K562 (cell line): ENCODE measurements around the gene GCHFR. TPM values are rescaled to one million over a fixed set of nuclear protein-coding genes. Genes with fewer than 3 reads are reported as not detected.

Source experiments
- ATAC-seq: fragments of 200-7000 bp; cut with Tn5 transposase; 3 replicates; pipeline ENCODE4 v1.9.1; 2020; ENCODE audit warnings: moderate library complexity
- BruUV-seq: library from RNA; stranded (reverse); fragments of 400-500 nt; replicated peaks from 2 replicates; lab custom pipeline; 2021; lab: Mats Ljungman, UMichigan
- CTCF ChIA-PET: fragments of 300-600 bp; formaldehyde crosslinking; extraction: SDS; loops from one replicate; lab custom pipeline; 2021; ENCODE audit warnings: low intra/inter-chr PET ratio; lab: Yijun Ruan, JAX
- POLR2A ChIA-PET: fragments of 300-600, 350-650 bp; sonication (Branson Sonifier 250); formaldehyde crosslinking; extraction: SDS; loops from one replicate; lab custom pipeline; 2021; ENCODE audit warnings: antibody characterized with exemption, inconsistent platforms; lab: Yijun Ruan, JAX
- DNase-seq, 4 experiments: peaks; one replicate each; pipeline versions ENCODE4 v3.0.0 to v3.0.0-alpha.2; 2011 to 2018; ENCODE audit warnings: low spot score in 3 of 4, mixed read lengths in 3 of 4; ENCODE audit errors: extremely low read depth in 1 of 4
- FAIRE-seq: peaks from 2 replicates; lab custom pipeline; 2011; peaks lifted over from hg19 to GRCh38; lab: Jason Lieb, UNC
- H2AFZ ChIP-seq: 2 replicates; pipeline ENCODE4 v1.6.0; 2011; ENCODE audit warnings: low read depth, low read length, control low read depth, inconsistent platforms
- H3K27ac ChIP-seq: fragments of 200-600 bp; 3 replicates; pipeline ENCODE4 v1.8.0; 2011; ENCODE audit warnings: low read depth, mild to moderate bottlenecking, control low read depth, inconsistent platforms, low read length, moderate library complexity, mixed read lengths; ENCODE audit errors: extremely low read depth
- H3K27me3 ChIP-seq, 2 experiments: fragments of 300-600 bp in 1 of 2; 2 replicates in 1 of 2; 3 replicates in 1 of 2; pipeline versions ENCODE4 v1.6.0 to v1.8.0; 2011; ENCODE audit warnings: inconsistent platforms in 2 of 2, low read length in 2 of 2, mild to moderate bottlenecking in 1 of 2, mixed read lengths in 1 of 2, moderate library complexity in 1 of 2; ENCODE audit not compliant: control insufficient read depth in 2 of 2, insufficient read depth in 2 of 2
- H3K36me3 ChIP-seq: fragments of 300-600 bp; 3 replicates; pipeline ENCODE4 v1.8.0; 2011; ENCODE audit warnings: mild to moderate bottlenecking, low read length, inconsistent platforms; ENCODE audit not compliant: control insufficient read depth, insufficient read depth
- H3K4me1 ChIP-seq, 2 experiments: fragments of 200-600 bp in 1 of 2; replicated peaks in 1 of 2; 2 replicates in 1 of 2; 3 replicates in 1 of 2; pipeline versions ENCODE4 v1.5.1 to v1.8.0; 2011; ENCODE audit warnings: inconsistent platforms in 2 of 2, low read length in 2 of 2, mild to moderate bottlenecking in 1 of 2, mixed read lengths in 1 of 2, moderate library complexity in 1 of 2; ENCODE audit not compliant: control insufficient read depth in 2 of 2, insufficient read depth in 2 of 2
- H3K4me2 ChIP-seq: 2 replicates; pipeline ENCODE4 v1.6.1; 2011; ENCODE audit warnings: low read length, control low read depth, inconsistent platforms, mixed read lengths; ENCODE audit not compliant: insufficient read depth
- H3K4me3 ChIP-seq: fragments of 200-600 bp; sonication (generic), shearing (Covaris generic); 2 replicates; pipeline ENCODE4 v1.5.1; 2016; ENCODE audit warnings: control low read depth, inconsistent platforms
- H3K79me2 ChIP-seq: fragments of 200-600 bp; 3 replicates; pipeline ENCODE4 v1.8.0; 2011; ENCODE audit warnings: low read length, inconsistent platforms; ENCODE audit not compliant: control insufficient read depth, insufficient read depth
- H3K9ac ChIP-seq, 2 experiments: 2 replicates each; pipeline versions ENCODE4 v1.6.0 to v1.6.1; 2011; ENCODE audit warnings: low read depth in 2 of 2, low read length in 2 of 2, control low read depth in 1 of 2, inconsistent platforms in 1 of 2, mild to moderate bottlenecking in 1 of 2, mixed read lengths in 1 of 2; ENCODE audit not compliant: insufficient read depth in 1 of 2
- H3K9me1 ChIP-seq: one replicate; pipeline ENCODE4 v1.6.0; 2011; ENCODE audit warnings: inconsistent platforms, mild to moderate bottlenecking, low read length, moderate library complexity; ENCODE audit not compliant: control insufficient read depth, insufficient read depth
- H3K9me3 ChIP-seq: replicated peaks from 2 replicates; pipeline ENCODE4 v1.5.1; 2011; ENCODE audit warnings: low read depth, low read length, inconsistent platforms; ENCODE audit not compliant: control insufficient read depth, insufficient read depth
- H4K20me1 ChIP-seq: replicated peaks from 2 replicates; pipeline ENCODE4 v1.6.1; 2011; ENCODE audit warnings: low read length, inconsistent platforms, mixed read lengths; ENCODE audit not compliant: control insufficient read depth, insufficient read depth
- C11orf30 ChIP-seq: fragments of 450-650 bp; IDR thresholded peaks from 2 replicates; pipeline ENCODE4 v1.6.1; 2016; ENCODE audit warnings: low read depth, mild to moderate bottlenecking
- CXXC5 ChIP-seq: fragments of 250-450 bp; sonication (Bioruptor Pico); IDR thresholded peaks from 2 replicates; pipeline ENCODE4 v1.8.0; 2022; ENCODE audit warnings: inconsistent platforms, mild to moderate bottlenecking, moderate library complexity
- NFE2L1 ChIP-seq: fragments of 450-650 bp; IDR thresholded peaks from 2 replicates; pipeline ENCODE4 v1.6.1; 2016; ENCODE audit warnings: missing genetic modification characterization, low read depth, mild to moderate bottlenecking, missing compliant biosample characterization, moderate library complexity, borderline replicate concordance
- SP1 ChIP-seq: sonication (generic); formaldehyde crosslinking; IDR thresholded peaks from 2 replicates; pipeline ENCODE4 v1.8.1; 2022; ENCODE audit warnings: mild to moderate bottlenecking, missing genetic modification reagents
- ZNF121 ChIP-seq: sonication (generic); formaldehyde crosslinking; conservative IDR thresholded peaks from 2 replicates; pipeline ENCODE4 v1.8.0; 2022; ENCODE audit warnings: missing genetic modification reagents
- ZNF316 ChIP-seq: fragments of 450-650 bp; IDR thresholded peaks from 2 replicates; pipeline ENCODE4 v1.6.1; 2016
- WGBS: fragments of 100-300 bp; shearing (Covaris generic); methylation state at CpG from one replicate; pipeline ENCODE4 v1.1.6; 2016; ENCODE audit warnings: low coverage, mixed read lengths; ENCODE audit not compliant: insufficient coverage; ENCODE audit errors: missing lambda C conversion rate; 5-methylcytosine and 5-hydroxymethylcytosine counted together
- in situ Hi-C: fragments of 300-500 bp; cut with MboI; formaldehyde crosslinking; loops from 4 replicates; pipeline ENCODE4 v1.15.0; 2018; ENCODE audit warnings: inconsistent platforms, mixed read lengths
- intact Hi-C: fragments of 100-400 bp; cut with micrococcal nuclease; formaldehyde crosslinking; loops from 2 replicates; pipeline ENCODE4 v1.14.2; 2022
- polyA plus RNA-seq, 8 experiments: library from polyadenylated mRNA; depleted of rRNA in 4 of 8; stranded (reverse) in 5 of 8; unstranded in 3 of 8; fragments of >200 nt; fragmentation: Nextera tagmentation in 2 of 8; fragmentation: Illumina TruSeq in 1 of 8; extraction: Ambion mirVana in 2 of 8; extraction: Trizol in 1 of 8; gene quantifications; 2 replicates each; pipeline versions ENCODE4 v1.2.1 to v1.2.3, GENCODE V29; 2011 to 2014; ENCODE audit warnings: inconsistent platforms in 1 of 8, missing spikeins in 1 of 8
- total RNA-seq, 7 experiments: library from RNA; depleted of rRNA in 6 of 7; stranded (reverse); fragments of >200 nt in 6 of 7; fragmentation: Illumina TruSeq in 2 of 7; extraction: Trizol in 2 of 7; gene quantifications; 2 replicates each; pipeline versions ENCODE4 v1.2.1 to v1.2.3, GENCODE V29; 2011 to 2021; ENCODE audit warnings: low replicate concordance in 1 of 7
- TF ChIP-seq, protein P1 (sequence below), 2 experiments: fragments of 450-650 bp in 1 of 2; sonication (generic) in 1 of 2; formaldehyde crosslinking in 1 of 2; IDR thresholded peaks in 1 of 2; conservative IDR thresholded peaks in 1 of 2; 2 replicates each; pipeline versions ENCODE4 v1.6.1 to v1.8.1; 2016 to 2023; ENCODE audit warnings: mild to moderate bottlenecking in 2 of 2, moderate library complexity in 2 of 2, inconsistent platforms in 1 of 2, missing genetic modification reagents in 1 of 2

The GCHFR gene
- total and polyA plus RNA-seq, 9 of the 15 experiments (the other 6 are each of a cell fraction or from before 2014, with no cell fraction given), result 8.7 to 83.5 (median 20.8) TPM

DNA sequence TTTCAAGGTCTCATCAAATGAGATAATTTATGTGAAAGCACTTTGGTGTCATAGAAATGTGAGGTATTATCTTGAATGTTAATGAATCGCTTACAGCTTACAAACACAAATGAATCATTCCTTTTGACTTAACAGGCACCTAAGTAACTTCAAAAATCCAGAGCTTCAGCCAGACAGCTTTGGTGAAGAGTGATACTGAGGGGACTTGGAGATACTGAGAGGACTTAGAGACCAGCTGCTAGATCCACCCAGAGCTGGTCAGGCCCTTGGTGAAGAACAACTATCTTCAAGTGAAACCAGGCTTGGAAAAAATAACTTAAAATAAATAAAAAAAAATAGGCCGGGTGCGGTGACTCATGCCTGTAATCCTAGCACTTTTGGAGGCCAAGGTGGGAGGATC, 26.9 kb downstream of the GCHFR start:
- Histone ChIP-seq H3K27me3 (no peaks in the 10 kb centered on the region), H3K9ac (no peak overlapping the region), H3K4me1 (peaks cover 8 to 11% of the 10 kb centered on the region in 2 experiments; a peak in 4 of 5 replicates), H3K9me1 (no peaks in the 10 kb centered on the region), H3K9me3 (no peaks in the 10 kb centered on the region), H3K27ac (peak overlapping the region; percentile 38; the same call in 1 of the 3 replicates), H4K20me1 (no peaks in the 10 kb centered on the region), H3K36me3 (peaks cover 13% of the 10 kb centered on the region; the same call in 2 of the 3 replicates), H3K4me3 (no peak overlapping the region), H3K4me2 (no peak overlapping the region), H2AFZ (no peak overlapping the region), H3K79me2 (peaks cover 11% of the 10 kb centered on the region)
- DNase-seq (no peak), ATAC-seq (no peak), FAIRE-seq (no peak)
- TF ChIP-seq NFE2L1 (tag) (no peak), CXXC5 (CRISPR knock-in tag) (no peak)
- TF ChIP-seq, protein P1, sequence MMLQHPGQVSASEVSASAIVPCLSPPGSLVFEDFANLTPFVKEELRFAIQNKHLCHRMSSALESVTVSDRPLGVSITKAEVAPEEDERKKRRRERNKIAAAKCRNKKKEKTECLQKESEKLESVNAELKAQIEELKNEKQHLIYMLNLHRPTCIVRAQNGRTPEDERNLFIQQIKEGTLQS (IDR thresholded peaks at IDR 0.05), result peak; percentile 46; the same call in 1 of the 2 replicates
- TF ChIP-seq, protein P1 (CRISPR knock-in tag; conservative IDR thresholded peaks at IDR 0.05), result no peak
- 52% methylated on average over 3 of the region's 3 CpGs for WGBS
- ChIA-PET POLR2A (no interaction called here), CTCF (no interaction called here)
- no TSS peak for BruUV-seq
- intact Hi-C loops, result no loop called here
- in situ Hi-C loops, result no loop called here

DNA sequence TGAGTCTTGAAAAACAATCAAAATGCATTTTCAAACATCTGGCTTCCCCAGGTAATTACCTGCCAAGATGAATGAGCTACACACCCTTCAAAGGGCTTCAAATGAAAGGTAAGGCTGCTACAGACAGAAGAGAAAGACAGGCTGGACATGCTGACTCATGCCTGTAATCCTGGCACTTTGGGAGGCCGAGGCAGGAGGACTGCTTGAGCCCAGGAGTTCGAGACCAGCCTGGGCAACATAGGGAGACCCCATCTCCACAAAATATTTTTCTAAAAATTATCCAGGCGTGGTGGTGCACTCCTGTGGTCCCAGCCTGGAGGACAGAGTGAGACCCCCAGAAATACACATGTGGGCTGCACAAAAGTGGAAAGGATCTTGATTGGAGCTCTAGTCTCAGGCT, 28.5 kb downstream of the GCHFR start:
- H3K79me2 ChIP-seq, result peaks cover 12% of the 10 kb centered on the region

More for the DNA sequence above, 28.5 kb downstream of the GCHFR start:
- Histone ChIP-seq H4K20me1 (no peaks in the 10 kb centered on the region), H3K4me3 (no peak overlapping the region), H3K27ac (no peak overlapping the region), H3K36me3 (peaks cover 13% of the 10 kb centered on the region; the same call in 2 of the 3 replicates), H3K4me1 (peaks cover 8 to 11% of the 10 kb centered on the region in 2 experiments; a peak in 4 of 5 replicates), H3K9ac (no peak overlapping the region), H3K4me2 (no peak overlapping the region), H3K9me3 (no peaks in the 10 kb centered on the region), H3K9me1 (no peaks in the 10 kb centered on the region), H2AFZ (no peak overlapping the region), H3K27me3 (no peaks in the 10 kb centered on the region)
- no peak for FAIRE-seq
- 84% methylated on average over 3 of the region's 3 CpGs for WGBS
- DNase-seq, result no peak
- intact Hi-C loops, result no loop called here
- ChIA-PET CTCF (no interaction called here), POLR2A (no interaction called here)
- in situ Hi-C loops, result no loop called here
- BruUV-seq, result no TSS peak
- ATAC-seq, result no peak
- peak; percentile 37; the same call in 1 of the 2 replicates for TF ChIP-seq C11orf30
- peak; percentile 26; the same call in 1 of the 2 replicates for TF ChIP-seq ZNF121 (CRISPR knock-in tag)
- TF ChIP-seq SP1 (CRISPR knock-in tag), result no peak
- TF ChIP-seq ZNF316, result peak; percentile 23; the same call in 1 of the 2 replicates
